HEK293 (cell line): Measurements from ENCODE around the gene PEX16.

Experiments used
- CTCF ChIA-PET: fragments of 350-600 bp; formaldehyde crosslinking; extraction: SDS; loops from one replicate; lab custom pipeline; 2021; ENCODE audit warnings: antibody characterized with exemption; lab: Yijun Ruan, JAX
- POLR2A ChIA-PET: fragments of 300-600 bp; formaldehyde crosslinking; extraction: SDS; loops from one replicate; lab custom pipeline; 2020; ENCODE audit warnings: antibody characterized with exemption, inconsistent platforms; lab: Yijun Ruan, JAX
- H3K27ac ChIP-seq: fragments of 200-500 bp; sonication (Bioruptor generic); 2 replicates; pipeline ENCODE4 v1.5.1; 2014; ENCODE audit warnings: low read depth, low read length, control low read depth, inconsistent platforms; ENCODE audit errors: extremely low read depth
- H3K36me3 ChIP-seq, 2 experiments: fragments of 200-500 bp in 1 of 2; sonication (Bioruptor generic) in 1 of 2; 1 replicate in 1 of 2; 2 replicates in 1 of 2; pipeline ENCODE4 v1.5.1; 2014 to 2017; ENCODE audit warnings: inconsistent platforms in 2 of 2, low read length in 2 of 2; ENCODE audit not compliant: control insufficient read depth in 2 of 2, insufficient read depth in 1 of 2
- H3K4me1 ChIP-seq: fragments of 200-500 bp; sonication (Bioruptor generic); 2 replicates; pipeline ENCODE4 v1.5.1; 2014; ENCODE audit warnings: mild to moderate bottlenecking, low read length, inconsistent platforms; ENCODE audit not compliant: control insufficient read depth, insufficient read depth
- H3K4me3 ChIP-seq: 2 replicates; pipeline ENCODE4 v1.5.1; 2011; ENCODE audit warnings: low read depth, mild to moderate bottlenecking, control low read depth, low read length, moderate library complexity
- H3K9me3 ChIP-seq: fragments of 200-500 bp; sonication (Bioruptor generic); 2 replicates; pipeline ENCODE4 v1.5.1; 2014; ENCODE audit warnings: low read depth, low read length, inconsistent platforms; ENCODE audit not compliant: control insufficient read depth, insufficient read depth
- AEBP2 ChIP-seq: fragments of 450-650 bp; formaldehyde crosslinking; IDR thresholded peaks from 2 replicates; pipeline ENCODE4 v1.5.1; 2016; ENCODE audit warnings: missing biosample characterization, missing genetic modification characterization, borderline replicate concordance
- EGR2 ChIP-seq: fragments of 450-650 bp; formaldehyde crosslinking; IDR thresholded peaks from 2 replicates; pipeline ENCODE4 v1.5.1; 2016; ENCODE audit warnings: low read depth, missing biosample characterization, missing genetic modification characterization
- SCRT2 ChIP-seq: fragments of 450-650 bp; formaldehyde crosslinking; IDR thresholded peaks from 2 replicates; pipeline ENCODE4 v1.5.1; 2016; ENCODE audit warnings: missing biosample characterization, missing genetic modification characterization
- SETDB1 ChIP-seq: IDR thresholded peaks from one replicate; pipeline ENCODE4 v1.6.1; 2017; ENCODE audit warnings: mild to moderate bottlenecking, low read length, moderate library complexity, mixed read lengths; ENCODE audit not compliant: insufficient read length
- YY1 ChIP-seq: fragments of 450-650 bp; formaldehyde crosslinking; IDR thresholded peaks from 2 replicates; pipeline ENCODE4 v1.5.1; 2018; ENCODE audit warnings: missing biosample characterization, missing genetic modification characterization
- YY2 ChIP-seq: fragments of 450-650 bp; formaldehyde crosslinking; IDR thresholded peaks from 2 replicates; pipeline ENCODE4 v1.5.1; 2016; ENCODE audit warnings: missing biosample characterization, missing genetic modification characterization
- ZNF133 ChIP-seq: fragments of 450-650 bp; formaldehyde crosslinking; IDR thresholded peaks from 2 replicates; pipeline ENCODE4 v1.5.1; 2016; ENCODE audit warnings: missing biosample characterization, missing genetic modification characterization
- ZNF138 ChIP-seq: fragments of 450-650 bp; formaldehyde crosslinking; IDR thresholded peaks from 2 replicates; pipeline ENCODE4 v1.5.1; 2016; ENCODE audit warnings: missing biosample characterization, missing genetic modification characterization, borderline replicate concordance
- ZNF24 ChIP-seq: fragments of 450-650 bp; formaldehyde crosslinking; IDR thresholded peaks from 2 replicates; pipeline ENCODE4 v1.5.1; 2016; ENCODE audit warnings: missing biosample characterization, missing genetic modification characterization
- ZNF335 ChIP-seq: fragments of 450-650 bp; formaldehyde crosslinking; conservative IDR thresholded peaks from 2 replicates; pipeline ENCODE4 v1.5.1; 2016; ENCODE audit warnings: missing biosample characterization, missing genetic modification characterization
- ZNF404 ChIP-seq: fragments of 450-650 bp; formaldehyde crosslinking; IDR thresholded peaks from 2 replicates; pipeline ENCODE4 v1.5.1; 2017; ENCODE audit warnings: missing biosample characterization, missing genetic modification characterization
- ZNF513 ChIP-seq: fragments of 450-650 bp; IDR thresholded peaks from 2 replicates; pipeline ENCODE4 v1.5.1; 2018; ENCODE audit warnings: missing biosample characterization, missing genetic modification characterization
- ZNF600 ChIP-seq: fragments of 450-650 bp; formaldehyde crosslinking; IDR thresholded peaks from 2 replicates; pipeline ENCODE4 v1.5.1; 2016; ENCODE audit warnings: missing biosample characterization, missing genetic modification characterization
- ZNF660 ChIP-seq: fragments of 450-650 bp; IDR thresholded peaks from 2 replicates; pipeline ENCODE4 v1.5.1; 2018; ENCODE audit warnings: missing biosample characterization, mild to moderate bottlenecking, missing genetic modification characterization
- ZNF677 ChIP-seq: fragments of 450-650 bp; IDR thresholded peaks from 2 replicates; pipeline ENCODE4 v1.5.0; 2018; ENCODE audit warnings: missing biosample characterization, mild to moderate bottlenecking, missing genetic modification characterization, moderate library complexity
- ZNF768 ChIP-seq: fragments of 450-650 bp; formaldehyde crosslinking; IDR thresholded peaks from 2 replicates; pipeline ENCODE4 v1.5.1; 2018; ENCODE audit warnings: missing biosample characterization, mild to moderate bottlenecking, missing genetic modification characterization
- TF ChIP-seq, protein P1 (sequence below): fragments of 450-650 bp; formaldehyde crosslinking; IDR thresholded peaks from 2 replicates; pipeline ENCODE4 v1.5.1; 2016; ENCODE audit warnings: missing biosample characterization, missing genetic modification characterization
- TF ChIP-seq, protein P2 (sequence below): fragments of 450-650 bp; formaldehyde crosslinking; IDR thresholded peaks from 2 replicates; pipeline ENCODE4 v1.5.1; 2016; ENCODE audit warnings: missing biosample characterization, missing genetic modification characterization
- TF ChIP-seq, protein P3 (sequence below): fragments of 450-650 bp; IDR thresholded peaks from 2 replicates; pipeline ENCODE4 v1.5.1; 2018; ENCODE audit warnings: missing biosample characterization, mild to moderate bottlenecking, missing genetic modification characterization
- TF ChIP-seq, protein P4 (sequence below): fragments of 450-650 bp; formaldehyde crosslinking; IDR thresholded peaks from 2 replicates; pipeline ENCODE4 v1.5.1; 2016; ENCODE audit warnings: missing biosample characterization, missing genetic modification characterization

Gene PEX16

GRCh38 chr11:45949992-45950407 is 32.3 kb upstream of the PEX16 start:
- H3K4me1 ChIP-seq, result no peaks in the 10 kb centered on the region
- H3K36me3 ChIP-seq, result peaks cover 0 to 66% of the 10 kb centered on the region in 2 experiments; a peak in 1 of 3 replicates
- ChIA-PET POLR2A (interaction anchor here (0.9 kb wide), 1 partner anchor 23 kb away, joined by 3 read pairs; no protein-coding TSS in a partner anchor), CTCF (interaction anchor here (0.7 to 2.2 kb wide), 3 partner anchors 15 to 77 kb away, joined by 3 to 13 read pairs (median 5); no protein-coding TSS in a partner anchor)
- H3K4me3 ChIP-seq, result no peak overlapping the region
- no peak for TF ChIP-seq ZNF513 (tag by site-specific recombination)
- TF ChIP-seq ZNF133 (tag by site-specific recombination), result no peak
- TF ChIP-seq ZNF138 (tag by site-specific recombination), result no peak
- TF ChIP-seq ZNF677, result no peak
- TF ChIP-seq YY2 (tag by site-specific recombination), result no peak
- no peak for TF ChIP-seq ZNF335 (tag by site-specific recombination)
- no peak for TF ChIP-seq ZNF24
- TF ChIP-seq SETDB1, result no peak
- no peak for TF ChIP-seq SCRT2 (tag by site-specific recombination)
- TF ChIP-seq, protein P1, sequence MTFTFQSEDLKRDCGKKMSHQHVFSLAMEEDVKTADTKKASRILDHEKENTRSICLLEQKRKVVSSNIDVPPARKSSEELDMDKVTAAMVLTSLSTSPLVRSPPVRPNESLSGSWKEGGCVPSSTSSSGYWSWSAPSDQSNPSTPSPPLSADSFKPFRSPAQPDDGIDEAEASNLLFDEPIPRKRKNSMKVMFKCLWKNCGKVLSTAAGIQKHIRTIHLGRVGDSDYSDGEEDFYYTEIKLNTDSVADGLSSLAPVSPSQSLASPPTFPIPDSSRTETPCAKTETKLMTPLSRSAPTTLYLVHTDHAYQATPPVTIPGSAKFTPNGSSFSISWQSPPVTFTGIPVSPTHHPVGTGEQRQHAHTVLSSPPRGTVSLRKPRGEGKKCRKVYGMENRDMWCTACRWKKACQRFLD (tag by site-specific recombination), result no peak
- no peak for TF ChIP-seq ZNF660 (tag by site-specific recombination)
- TF ChIP-seq, protein P2, sequence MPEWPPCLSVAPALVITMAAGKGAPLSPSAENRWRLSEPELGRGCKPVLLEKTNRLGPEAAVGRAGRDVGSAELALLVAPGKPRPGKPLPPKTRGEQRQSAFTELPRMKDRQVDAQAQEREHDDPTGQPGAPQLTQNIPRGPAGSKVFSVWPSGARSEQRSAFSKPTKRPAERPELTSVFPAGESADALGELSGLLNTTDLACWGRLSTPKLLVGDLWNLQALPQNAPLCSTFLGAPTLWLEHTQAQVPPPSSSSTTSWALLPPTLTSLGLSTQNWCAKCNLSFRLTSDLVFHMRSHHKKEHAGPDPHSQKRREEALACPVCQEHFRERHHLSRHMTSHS (tag by site-specific recombination), result no peak
- TF ChIP-seq ZNF768 (tag by site-specific recombination), result no peak
- TF ChIP-seq EGR2 (tag by site-specific recombination), result no peak
- no peak for TF ChIP-seq ZNF600 (tag by site-specific recombination)
- TF ChIP-seq, protein P3, sequence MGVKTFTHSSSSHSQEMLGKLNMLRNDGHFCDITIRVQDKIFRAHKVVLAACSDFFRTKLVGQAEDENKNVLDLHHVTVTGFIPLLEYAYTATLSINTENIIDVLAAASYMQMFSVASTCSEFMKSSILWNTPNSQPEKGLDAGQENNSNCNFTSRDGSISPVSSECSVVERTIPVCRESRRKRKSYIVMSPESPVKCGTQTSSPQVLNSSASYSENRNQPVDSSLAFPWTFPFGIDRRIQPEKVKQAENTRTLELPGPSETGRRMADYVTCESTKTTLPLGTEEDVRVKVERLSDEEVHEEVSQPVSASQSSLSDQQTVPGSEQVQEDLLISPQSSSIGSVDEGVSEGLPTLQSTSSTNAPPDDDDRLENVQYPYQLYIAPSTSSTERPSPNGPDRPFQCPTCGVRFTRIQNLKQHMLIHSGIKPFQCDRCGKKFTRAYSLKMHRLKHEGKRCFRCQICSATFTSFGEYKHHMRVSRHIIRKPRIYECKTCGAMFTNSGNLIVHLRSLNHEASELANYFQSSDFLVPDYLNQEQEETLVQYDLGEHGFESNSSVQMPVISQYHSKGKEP (tag by site-specific recombination), result no peak
- TF ChIP-seq AEBP2 (tag by site-specific recombination), result no peak
- no peak for TF ChIP-seq YY1 (tag by site-specific recombination)
- TF ChIP-seq ZNF404, result no peak
- TF ChIP-seq, protein P4, sequence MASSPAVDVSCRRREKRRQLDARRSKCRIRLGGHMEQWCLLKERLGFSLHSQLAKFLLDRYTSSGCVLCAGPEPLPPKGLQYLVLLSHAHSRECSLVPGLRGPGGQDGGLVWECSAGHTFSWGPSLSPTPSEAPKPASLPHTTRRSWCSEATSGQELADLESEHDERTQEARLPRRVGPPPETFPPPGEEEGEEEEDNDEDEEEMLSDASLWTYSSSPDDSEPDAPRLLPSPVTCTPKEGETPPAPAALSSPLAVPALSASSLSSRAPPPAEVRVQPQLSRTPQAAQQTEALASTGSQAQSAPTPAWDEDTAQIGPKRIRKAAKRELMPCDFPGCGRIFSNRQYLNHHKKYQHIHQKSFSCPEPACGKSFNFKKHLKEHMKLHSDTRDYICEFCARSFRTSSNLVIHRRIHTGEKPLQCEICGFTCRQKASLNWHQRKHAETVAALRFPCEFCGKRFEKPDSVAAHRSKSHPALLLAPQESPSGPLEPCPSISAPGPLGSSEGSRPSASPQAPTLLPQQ (tag by site-specific recombination), result no peak
- no peak overlapping the region for H3K27ac ChIP-seq
- H3K9me3 ChIP-seq, result no peaks in the 10 kb centered on the region
